Measurements from ENCODE around the gene PHEX. TPM values are rescaled to one million over a fixed set of nuclear protein-coding genes. Genes with fewer than 3 reads are reported as not detected.

PHEX gene
- polyA plus RNA-seq, 1 donor from 2014 or later: 0.59 TPM

DNA sequence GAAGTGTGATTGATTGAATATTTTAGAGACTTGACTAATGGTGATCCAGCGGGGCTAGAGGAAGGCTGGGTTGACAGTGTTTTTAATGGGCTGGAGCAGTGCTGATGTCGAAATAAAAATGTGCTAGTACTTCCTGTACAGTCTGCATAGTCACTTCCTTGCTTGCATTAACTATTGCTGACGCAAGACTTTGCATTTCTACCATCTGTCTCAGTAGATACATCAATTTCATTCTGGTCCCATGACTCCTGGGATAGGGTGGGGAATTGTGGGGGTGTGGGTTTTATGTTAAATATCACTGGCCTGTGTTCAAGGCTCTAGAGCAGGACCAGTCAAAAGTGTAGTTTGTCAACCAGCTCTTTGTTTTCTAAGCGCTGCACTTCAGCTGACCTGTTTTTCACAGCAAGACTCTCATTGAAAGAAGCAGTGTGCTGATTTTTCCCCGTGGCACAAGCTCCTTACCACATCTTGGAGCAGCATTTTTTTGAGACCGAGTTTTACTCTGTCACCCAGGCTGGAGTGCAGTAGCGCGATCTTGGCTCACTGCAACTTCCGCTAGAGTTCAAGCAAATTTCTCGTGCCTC is 35.2 kb upstream of the PHEX start:
- Histone ChIP-seq H3F3A (ENCODE audit: insufficient read depth, low read length, poor library complexity, severe bottlenecking) (no peaks in the 10 kb centered on the region), H3K4me3 (ENCODE audit: low read length) (no peak overlapping the region), H3K9ac (ENCODE audit: low read length) (no peak overlapping the region), H3K9me3 (ENCODE audit: low read length) (no peaks in the 10 kb centered on the region), H3K27ac (ENCODE audit: low read length) (no peak overlapping the region), H3K9me2 (ENCODE audit: insufficient read depth, low read length) (no peaks in the 10 kb centered on the region), H3K4me2 (ENCODE audit: low read length) (no peak overlapping the region), H4K20me1 (ENCODE audit: insufficient read depth) (no peaks in the 10 kb centered on the region), H3K79me2 (replicated peaks; ENCODE audit: insufficient read depth, low read length) (no peaks in the 10 kb centered on the region), H3K27me3 (ENCODE audit: insufficient read depth, low read depth, low read length) (no peaks in the 10 kb centered on the region), H3K36me3 (ENCODE audit: insufficient read depth, low read length) (no peaks in the 10 kb centered on the region), H2AFZ (ENCODE audit: low read depth, low read length) (no peak overlapping the region)
- TF ChIP-seq, protein P1, sequence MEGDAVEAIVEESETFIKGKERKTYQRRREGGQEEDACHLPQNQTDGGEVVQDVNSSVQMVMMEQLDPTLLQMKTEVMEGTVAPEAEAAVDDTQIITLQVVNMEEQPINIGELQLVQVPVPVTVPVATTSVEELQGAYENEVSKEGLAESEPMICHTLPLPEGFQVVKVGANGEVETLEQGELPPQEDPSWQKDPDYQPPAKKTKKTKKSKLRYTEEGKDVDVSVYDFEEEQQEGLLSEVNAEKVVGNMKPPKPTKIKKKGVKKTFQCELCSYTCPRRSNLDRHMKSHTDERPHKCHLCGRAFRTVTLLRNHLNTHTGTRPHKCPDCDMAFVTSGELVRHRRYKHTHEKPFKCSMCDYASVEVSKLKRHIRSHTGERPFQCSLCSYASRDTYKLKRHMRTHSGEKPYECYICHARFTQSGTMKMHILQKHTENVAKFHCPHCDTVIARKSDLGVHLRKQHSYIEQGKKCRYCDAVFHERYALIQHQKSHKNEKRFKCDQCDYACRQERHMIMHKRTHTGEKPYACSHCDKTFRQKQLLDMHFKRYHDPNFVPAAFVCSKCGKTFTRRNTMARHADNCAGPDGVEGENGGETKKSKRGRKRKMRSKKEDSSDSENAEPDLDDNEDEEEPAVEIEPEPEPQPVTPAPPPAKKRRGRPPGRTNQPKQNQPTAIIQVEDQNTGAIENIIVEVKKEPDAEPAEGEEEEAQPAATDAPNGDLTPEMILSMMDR (IDR thresholded peaks at IDR 0.05; ENCODE audit: poor library complexity, severe bottlenecking): no peak
- TF ChIP-seq RAD21 (conservative IDR thresholded peaks at IDR 0.05): no peak
- TF ChIP-seq, protein P2, sequence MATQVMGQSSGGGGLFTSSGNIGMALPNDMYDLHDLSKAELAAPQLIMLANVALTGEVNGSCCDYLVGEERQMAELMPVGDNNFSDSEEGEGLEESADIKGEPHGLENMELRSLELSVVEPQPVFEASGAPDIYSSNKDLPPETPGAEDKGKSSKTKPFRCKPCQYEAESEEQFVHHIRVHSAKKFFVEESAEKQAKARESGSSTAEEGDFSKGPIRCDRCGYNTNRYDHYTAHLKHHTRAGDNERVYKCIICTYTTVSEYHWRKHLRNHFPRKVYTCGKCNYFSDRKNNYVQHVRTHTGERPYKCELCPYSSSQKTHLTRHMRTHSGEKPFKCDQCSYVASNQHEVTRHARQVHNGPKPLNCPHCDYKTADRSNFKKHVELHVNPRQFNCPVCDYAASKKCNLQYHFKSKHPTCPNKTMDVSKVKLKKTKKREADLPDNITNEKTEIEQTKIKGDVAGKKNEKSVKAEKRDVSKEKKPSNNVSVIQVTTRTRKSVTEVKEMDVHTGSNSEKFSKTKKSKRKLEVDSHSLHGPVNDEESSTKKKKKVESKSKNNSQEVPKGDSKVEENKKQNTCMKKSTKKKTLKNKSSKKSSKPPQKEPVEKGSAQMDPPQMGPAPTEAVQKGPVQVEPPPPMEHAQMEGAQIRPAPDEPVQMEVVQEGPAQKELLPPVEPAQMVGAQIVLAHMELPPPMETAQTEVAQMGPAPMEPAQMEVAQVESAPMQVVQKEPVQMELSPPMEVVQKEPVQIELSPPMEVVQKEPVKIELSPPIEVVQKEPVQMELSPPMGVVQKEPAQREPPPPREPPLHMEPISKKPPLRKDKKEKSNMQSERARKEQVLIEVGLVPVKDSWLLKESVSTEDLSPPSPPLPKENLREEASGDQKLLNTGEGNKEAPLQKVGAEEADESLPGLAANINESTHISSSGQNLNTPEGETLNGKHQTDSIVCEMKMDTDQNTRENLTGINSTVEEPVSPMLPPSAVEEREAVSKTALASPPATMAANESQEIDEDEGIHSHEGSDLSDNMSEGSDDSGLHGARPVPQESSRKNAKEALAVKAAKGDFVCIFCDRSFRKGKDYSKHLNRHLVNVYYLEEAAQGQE (IDR thresholded peaks at IDR 0.05; ENCODE audit: borderline replicate concordance): no peak
- no peak for TF ChIP-seq MXI1 (conservative IDR thresholded peaks at IDR 0.05; ENCODE audit: poor library complexity, severe bottlenecking)
- TF ChIP-seq EZH2 (IDR thresholded peaks at IDR 0.05; ENCODE audit: borderline replicate concordance, insufficient read depth, low read length, poor library complexity, severe bottlenecking): no peak
- TF ChIP-seq EP300 (conservative IDR thresholded peaks at IDR 0.05; ENCODE audit: poor library complexity, severe bottlenecking): no peak
- no peak for TF ChIP-seq TAF1 (IDR thresholded peaks at IDR 0.05; ENCODE audit: low read depth)
- TF ChIP-seq POLR2AphosphoS5 (IDR thresholded peaks at IDR 0.05): no peak
- no peak for TF ChIP-seq SMC3 (conservative IDR thresholded peaks at IDR 0.05; ENCODE audit: poor library complexity)

GRCh38 chrX:21998037-21998436 is 34.1 kb upstream of the PHEX start:
- no peaks in the 10 kb centered on the region for H3F3A ChIP-seq (ENCODE audit: insufficient read depth, low read length, poor library complexity, severe bottlenecking)
- H4K20me1 ChIP-seq (ENCODE audit: insufficient read depth): no peaks in the 10 kb centered on the region
- H3K4me3 ChIP-seq (ENCODE audit: low read length): no peak overlapping the region
- no peaks in the 10 kb centered on the region for H3K36me3 ChIP-seq (ENCODE audit: insufficient read depth, low read length)
- H3K9me3 ChIP-seq (ENCODE audit: low read length): no peaks in the 10 kb centered on the region
- no peaks in the 10 kb centered on the region for H3K79me2 ChIP-seq (replicated peaks; ENCODE audit: insufficient read depth, low read length)
- H3K27me3 ChIP-seq (ENCODE audit: insufficient read depth, low read depth, low read length): no peaks in the 10 kb centered on the region
- no peak overlapping the region for H3K9ac ChIP-seq (ENCODE audit: low read length)
- no peaks in the 10 kb centered on the region for H3K9me2 ChIP-seq (ENCODE audit: insufficient read depth, low read length)
- TF ChIP-seq EP300 (conservative IDR thresholded peaks at IDR 0.05; ENCODE audit: poor library complexity, severe bottlenecking) (no peak), TAF1 (IDR thresholded peaks at IDR 0.05; ENCODE audit: low read depth) (no peak), EZH2 (IDR thresholded peaks at IDR 0.05; ENCODE audit: borderline replicate concordance, insufficient read depth, low read length, poor library complexity, severe bottlenecking) (no peak), POLR2AphosphoS5 (IDR thresholded peaks at IDR 0.05) (no peak), MXI1 (conservative IDR thresholded peaks at IDR 0.05; ENCODE audit: poor library complexity, severe bottlenecking) (no peak), RAD21 (conservative IDR thresholded peaks at IDR 0.05) (no peak), SMC3 (conservative IDR thresholded peaks at IDR 0.05; ENCODE audit: poor library complexity) (no peak)
- TF ChIP-seq, protein P2 (IDR thresholded peaks at IDR 0.05; ENCODE audit: borderline replicate concordance): no peak
- TF ChIP-seq, protein P1 (IDR thresholded peaks at IDR 0.05; ENCODE audit: poor library complexity, severe bottlenecking): no peak
- H3K27ac ChIP-seq (ENCODE audit: low read length): no peak overlapping the region
- H3K4me2 ChIP-seq (ENCODE audit: low read length): no peak overlapping the region
- no peak overlapping the region for H2AFZ ChIP-seq (ENCODE audit: low read depth, low read length)
